Myocyte (in vitro differentiated cells): ENCODE measurements around the gene CCL16. TPM values are rescaled to one million over a fixed set of nuclear protein-coding genes. Genes with fewer than 3 reads are reported as not detected.
"Not testable (repeated sequence)": the region's sequence is repeated elsewhere in the genome, so short reads cannot be mapped to it uniquely, and the experiment has no call there.

Experiments
- DNase-seq: peaks from one replicate; pipeline ENCODE4 v3.0.0-alpha.2; 2012; ENCODE audit warnings: low read depth
- polyA plus RNA-seq: library from polyadenylated mRNA; unstranded; fragments of >200 nt; gene quantifications from one replicate; pipeline ENCODE4 v1.2.1, GENCODE V29; 2012; ENCODE audit warnings: missing spikeins
- total RNA-seq: library from RNA; depleted of rRNA; stranded (reverse); fragments of >200 nt; gene quantifications from 2 replicates; pipeline ENCODE4 v1.2.3, GENCODE V29; 2014

The CCL16 gene, protein sequence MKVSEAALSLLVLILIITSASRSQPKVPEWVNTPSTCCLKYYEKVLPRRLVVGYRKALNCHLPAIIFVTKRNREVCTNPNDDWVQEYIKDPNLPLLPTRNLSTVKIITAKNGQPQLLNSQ
- total RNA-seq = not detected in 2 replicates
- not detected for polyA plus RNA-seq

DNA sequence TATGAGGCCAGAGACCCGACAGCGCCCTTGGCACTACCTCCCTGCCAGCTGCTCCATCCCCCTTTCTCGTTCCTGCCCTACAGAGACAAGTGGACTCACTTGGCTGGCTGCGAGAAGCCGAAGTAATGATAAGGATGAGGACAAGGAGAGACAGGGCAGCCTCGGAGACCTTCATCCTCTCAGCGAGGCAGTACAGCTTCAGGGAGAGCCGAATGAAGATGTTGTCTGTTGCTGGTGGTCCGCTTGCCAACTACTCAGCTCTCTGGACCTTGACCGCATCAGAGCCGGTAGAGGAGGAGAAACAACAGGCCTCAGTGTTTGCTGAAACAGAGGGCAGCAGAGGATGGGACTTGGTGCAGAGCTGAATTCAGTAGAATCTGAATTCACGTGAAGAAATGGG, at the start of gene CCL16:
CCL16 (minus strand) TSS at position 252 of the 400 bp plus-strand sequence; CDS start at position 175, 77 bp downstream.
- DNase-seq = no peak

DNA sequence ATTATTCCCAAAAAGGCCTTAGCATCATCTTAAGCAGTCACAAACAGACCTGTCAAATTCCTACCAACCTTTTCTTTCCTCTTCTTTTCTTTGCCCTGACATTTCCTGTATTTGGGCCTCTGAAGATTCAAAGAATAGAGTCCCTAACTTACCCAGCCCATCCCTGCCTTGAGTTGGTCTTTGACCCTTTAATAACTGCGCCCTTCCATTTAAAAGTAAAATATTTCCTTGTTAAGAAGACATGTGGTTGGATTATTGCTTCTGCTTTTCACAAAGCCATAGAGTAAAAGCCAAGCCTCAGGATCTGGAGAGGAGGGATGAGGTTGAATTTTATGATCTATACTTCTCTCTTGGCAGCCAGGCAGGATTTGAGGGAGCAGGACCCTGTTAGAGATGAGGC, 49.7 kb upstream of the CCL16 start:
- DNase-seq = no peak

DNA sequence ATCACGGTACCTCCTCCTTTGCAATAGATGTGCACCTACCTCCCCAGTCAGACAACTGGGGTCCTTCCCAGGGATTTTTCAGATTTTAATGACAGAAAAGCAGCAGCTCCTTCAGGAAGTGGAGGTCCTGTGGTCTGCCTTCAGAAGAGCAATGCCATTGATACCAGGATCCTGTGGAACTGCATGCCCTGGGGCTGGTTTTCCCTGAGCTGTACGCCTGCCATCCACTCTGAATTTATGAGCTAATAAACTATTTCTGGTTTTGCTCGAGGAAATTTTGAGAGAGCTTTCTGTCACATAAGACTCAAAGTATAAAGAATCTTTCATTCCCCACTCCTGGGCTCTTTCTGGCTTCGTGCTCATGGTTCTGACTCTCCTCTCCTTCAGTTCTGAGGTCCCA, 46.5 kb upstream of the CCL16 start:
- no peak for DNase-seq

DNA sequence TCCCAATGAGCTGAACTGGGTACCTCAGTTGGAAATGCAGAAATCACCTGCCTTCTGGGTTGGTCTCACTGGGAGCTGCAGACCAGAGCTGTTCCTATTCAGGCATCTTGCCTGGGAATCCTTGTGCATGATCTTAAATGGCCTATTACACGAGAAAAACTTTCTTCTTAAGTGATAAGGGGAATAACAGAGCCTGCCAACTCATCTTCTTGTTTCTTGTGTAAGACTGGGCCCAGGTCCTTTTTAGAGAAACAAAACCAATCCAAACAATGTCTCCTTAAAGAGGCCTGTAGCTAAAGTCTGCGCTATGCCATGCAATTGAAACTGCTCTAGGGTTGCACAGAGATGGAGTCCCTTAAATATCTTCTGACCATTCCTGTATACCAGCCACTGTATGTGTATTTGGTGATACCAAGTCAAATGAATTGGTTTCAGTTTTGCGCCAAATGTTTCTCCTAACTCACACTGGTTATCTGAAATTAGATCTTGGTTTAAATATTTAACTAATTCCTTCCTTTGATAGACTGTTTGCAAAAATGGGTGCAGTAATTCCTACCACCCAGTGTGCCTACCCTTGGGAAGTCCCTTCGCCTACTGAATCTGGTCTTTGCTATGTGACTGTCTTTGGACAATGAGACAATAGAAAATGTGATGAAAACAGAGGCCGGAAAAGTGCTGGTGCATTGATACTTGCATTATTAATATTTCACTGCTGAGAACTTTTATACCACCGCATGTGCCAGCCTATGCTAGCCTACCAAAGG, 43.0 kb upstream of the CCL16 start:
- DNase-seq = no peak

DNA sequence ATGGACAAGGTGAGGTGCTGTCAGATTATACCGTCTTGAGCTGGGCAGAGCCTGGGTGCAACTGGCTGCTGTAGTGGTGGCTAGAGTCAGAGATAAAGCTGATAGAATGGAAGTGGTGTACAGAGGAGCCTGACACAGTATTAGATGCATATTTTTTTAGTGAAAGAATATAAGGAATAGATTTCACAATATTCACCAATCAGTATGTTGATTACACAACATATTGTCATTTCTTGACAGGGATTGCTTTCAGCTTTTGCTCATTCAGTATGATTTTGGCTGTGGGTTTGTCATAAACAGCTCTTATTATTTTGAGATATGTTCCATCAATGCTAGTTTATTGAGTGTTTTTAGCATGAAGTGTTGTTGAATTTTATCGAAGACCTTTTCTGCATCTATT, 38.1 kb upstream of the CCL16 start:
- DNase-seq = no peak

DNA sequence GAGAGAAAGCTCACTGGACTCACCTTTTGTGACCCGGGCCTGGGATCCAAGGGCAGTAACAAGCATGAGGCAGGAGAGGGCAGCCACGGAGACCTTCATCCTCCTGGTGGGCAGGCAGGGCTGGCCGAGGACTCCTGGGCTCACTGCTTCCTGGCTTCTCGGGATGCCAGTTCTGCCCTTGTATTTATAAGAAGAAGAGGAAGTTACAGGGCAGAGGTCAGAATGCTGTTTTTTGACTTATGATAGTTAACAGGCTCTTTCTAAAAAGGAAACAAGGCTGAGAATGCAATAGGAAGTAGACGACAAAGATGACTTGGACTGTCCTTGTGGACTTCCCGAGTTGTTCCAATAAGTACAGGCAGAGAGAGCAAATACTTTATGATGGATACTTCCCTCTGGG, 36.5 kb upstream of the CCL16 start, which contains the start of gene CCL23:
CCL23 (minus strand) TSS at position 174 of the 400 bp plus-strand sequence; CDS start at position 99, 75 bp downstream.
- no peak for DNase-seq

DNA sequence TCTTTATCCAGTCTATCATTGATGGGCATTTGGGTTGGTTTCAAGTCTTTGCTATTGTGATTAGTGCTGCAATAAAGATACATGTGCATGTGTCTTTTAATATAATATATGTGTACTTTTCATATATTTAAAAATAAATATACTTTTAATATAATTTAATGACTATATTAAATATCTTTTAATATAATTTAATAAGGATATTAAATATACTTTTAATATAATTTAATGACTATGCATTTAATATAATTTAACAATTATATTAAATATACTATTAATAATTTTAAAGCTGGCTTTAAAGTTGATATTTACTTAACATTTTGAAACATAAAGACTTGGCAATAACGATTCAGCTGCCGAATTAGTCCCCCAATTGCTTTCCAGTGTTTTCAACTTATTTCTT, 35.3 kb upstream of the CCL16 start:
- no peak for DNase-seq

DNA sequence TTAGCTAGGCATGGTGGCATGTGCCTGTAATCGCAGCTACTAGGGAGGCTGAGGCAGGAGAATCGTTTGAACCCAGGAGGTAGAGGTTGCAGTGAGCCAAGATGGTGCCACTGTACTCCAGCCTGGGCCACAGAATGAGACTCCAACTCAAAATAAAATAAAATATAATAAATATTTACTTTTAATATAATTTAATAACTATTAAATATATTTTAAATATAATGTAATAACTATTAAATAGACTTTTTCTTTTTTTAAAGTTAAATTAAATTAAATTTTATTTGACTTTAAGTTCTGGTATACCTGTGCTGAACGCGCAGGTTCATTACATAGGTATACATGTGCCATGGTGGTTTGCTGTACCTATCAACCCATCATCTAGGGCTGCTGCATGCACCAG, 34.6 kb upstream of the CCL16 start:
- not testable (repeated sequence) for DNase-seq

DNA sequence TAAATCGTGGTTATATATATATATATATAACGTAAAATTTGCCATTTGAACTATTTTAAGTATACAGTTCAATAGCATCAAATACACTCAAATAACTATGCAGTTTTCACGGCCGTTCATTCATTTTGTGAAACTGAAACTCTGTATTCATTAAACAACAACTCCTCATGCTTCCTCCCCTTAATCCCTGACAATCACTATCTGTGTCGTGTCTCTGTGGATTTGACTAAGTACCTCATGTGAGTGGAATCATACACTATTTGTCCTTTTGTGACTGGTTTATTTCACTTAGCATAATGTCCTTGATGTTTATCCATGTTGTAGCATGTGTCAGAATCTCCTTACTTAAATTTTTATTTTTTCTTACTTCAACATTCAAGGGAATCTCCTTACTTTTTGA, 33.6 kb upstream of the CCL16 start:
- DNase-seq = no peak

DNA sequence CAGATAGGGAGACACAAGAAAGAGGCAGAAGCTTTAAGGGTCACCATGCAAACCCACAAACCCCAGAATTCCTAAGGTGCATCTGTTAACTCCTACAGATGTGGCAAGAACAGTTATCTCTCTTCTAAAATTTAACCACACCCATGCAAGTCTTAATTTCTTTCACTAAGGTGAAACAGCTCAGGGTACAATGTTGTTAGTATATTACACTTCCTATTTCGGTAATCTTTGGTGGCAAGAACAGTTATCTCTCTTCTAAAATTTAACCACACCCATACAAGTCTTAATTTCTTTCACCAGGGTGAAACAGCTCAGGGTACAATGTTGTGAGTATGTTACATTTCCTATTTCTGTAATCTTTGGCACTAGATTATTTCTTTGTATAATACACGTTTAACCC, 29.9 kb upstream of the CCL16 start:
- no peak for DNase-seq

DNA sequence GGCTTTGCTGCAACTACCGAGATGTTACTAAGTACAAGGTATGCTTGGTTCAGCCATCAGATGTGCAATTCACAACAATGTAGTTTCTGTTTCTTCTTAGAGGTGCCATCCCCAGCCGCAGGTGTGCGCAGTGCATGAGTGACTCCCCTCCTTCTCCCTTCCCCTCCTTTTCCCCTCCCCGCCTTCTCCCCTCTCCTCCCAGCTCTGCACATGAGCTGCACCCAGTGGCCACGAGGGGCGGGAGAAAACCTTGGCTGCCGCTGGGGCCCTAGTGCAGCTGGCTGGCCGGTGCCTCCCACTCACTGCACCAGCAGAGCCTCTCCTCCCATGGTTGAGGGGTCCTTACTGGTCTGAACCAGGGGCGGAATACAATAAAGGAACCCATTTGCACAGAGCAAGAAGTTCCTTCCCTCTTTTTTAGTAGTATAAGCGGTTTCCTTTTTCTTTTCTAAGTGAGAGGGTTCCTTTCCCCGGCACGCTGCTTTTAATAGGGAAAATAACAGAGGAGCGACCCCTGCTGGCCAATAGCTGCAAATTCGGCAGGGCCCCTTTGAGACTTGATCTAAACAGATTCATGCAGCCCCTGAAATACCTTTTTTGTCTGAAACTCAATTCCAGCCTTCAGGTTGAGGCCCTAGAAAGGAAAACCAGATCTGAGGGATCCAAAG, 27.8 kb upstream of the CCL16 start:
- DNase-seq = no peak

DNA sequence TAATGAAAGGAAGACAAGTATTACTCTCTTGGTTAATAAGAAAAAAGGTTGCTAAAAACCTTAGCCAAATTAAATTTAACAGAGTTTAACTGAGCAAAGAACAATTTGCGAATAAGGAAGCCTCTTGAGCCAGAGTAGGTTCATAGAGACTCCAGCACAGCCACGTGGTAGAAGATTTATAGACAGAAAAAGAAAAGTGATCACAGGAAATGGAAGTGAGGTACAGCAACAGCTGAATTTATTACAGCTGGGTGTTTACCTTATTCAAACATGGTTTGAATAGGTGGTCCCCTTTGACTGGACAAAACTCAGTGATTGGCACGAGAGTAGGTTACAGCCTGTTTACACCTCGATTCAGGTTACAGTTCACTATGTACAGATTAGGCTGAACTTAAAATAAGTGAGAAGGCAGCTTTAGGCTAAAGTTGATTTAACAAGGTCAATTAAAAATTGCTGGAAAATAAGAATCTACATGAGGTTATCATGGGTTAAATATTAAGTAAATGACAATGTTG, 23.4 kb upstream of the CCL16 start:
- DNase-seq = peak; percentile 1

DNA sequence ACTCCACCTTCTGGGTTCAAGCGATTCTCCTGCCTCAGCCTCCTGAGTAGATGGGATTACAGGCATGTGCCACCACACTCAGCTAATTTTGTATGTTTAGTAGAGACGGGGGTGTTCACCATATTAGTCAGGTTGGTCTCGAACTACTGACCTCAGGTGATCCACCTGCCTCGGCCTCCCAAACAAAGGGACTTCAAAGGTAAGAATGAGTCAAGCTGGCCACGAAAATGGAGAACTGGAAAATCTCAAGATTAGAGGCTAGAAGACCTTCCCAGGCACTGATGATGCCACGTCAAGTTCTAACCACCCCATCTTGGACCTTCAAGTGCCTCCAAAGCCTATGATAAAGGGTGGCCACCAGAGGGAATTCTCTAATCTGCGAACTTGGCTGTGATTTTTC, 21.3 kb upstream of the CCL16 start:
- no peak for DNase-seq

DNA sequence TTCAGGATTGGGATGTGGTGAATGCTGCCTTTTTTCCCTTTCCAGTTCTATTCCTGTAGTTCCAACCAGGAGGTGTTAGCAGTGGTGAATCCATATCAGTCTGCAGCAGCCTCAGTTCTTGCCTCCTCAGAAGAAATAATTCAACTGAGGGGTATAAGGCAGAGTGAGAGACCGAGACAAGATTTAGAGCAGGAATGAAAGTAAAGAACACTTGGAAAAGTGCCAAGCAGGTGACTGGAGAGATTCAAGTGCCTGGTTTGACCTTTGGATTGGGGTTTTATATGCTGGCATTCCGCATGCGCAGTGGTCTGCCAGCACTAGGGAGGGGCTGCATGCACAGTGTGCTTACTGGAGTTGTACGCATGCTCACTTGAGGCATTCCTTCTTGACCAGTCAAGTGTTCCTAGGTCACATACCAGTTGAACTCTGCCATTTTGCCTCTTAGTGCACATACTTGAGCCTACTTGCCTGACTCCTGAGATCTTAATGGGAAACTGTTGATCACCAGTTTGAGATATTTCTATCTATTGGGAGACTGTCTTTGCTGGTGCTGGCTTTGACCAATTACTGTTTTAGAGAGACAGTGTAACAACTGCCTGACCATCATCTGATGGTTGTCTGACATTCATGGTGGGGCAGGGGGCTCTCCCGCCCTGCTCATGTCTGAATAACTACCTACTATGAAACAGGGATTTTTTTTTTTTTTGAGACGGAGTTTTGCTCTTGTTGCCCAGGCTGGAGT, 20.7 kb upstream of the CCL16 start:
- DNase-seq = no peak

DNA sequence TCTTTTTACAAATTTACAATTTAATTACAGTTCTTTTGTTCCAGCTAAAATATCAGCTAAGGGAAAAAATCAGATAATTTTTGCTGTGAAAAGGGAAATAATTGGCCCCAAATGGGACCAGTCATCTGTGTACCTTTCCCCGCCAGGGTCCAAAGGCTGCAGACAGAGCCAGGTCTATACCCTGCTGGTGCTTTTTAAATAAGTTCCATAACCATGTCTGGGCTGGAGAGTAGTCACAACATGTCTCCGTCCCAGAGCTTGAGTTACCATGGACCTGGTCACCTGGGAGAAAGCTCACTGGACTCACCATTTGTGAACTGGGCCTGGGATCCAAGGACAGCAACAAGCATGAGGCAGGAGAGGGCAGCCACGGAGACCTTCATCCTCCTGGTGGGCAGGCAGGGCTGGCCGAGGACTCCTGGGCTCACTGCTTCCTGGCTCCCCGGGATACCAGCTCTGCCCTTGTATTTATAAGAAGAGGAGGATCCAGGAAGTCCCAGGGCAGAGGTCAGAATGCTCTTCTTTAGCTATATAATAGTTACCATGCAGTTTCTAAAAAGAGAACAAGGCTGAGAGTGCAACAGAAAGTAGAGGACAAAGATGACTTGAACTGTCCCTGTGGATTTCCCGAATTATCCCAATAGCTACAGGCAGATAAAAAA, 19.9 kb upstream of the CCL16 start, which contains the start of gene CCL15:
CCL15 (minus strand) TSS at position 444 of the 662 bp plus-strand sequence; CDS start at position 383, 61 bp downstream.
- no peak for DNase-seq

DNA sequence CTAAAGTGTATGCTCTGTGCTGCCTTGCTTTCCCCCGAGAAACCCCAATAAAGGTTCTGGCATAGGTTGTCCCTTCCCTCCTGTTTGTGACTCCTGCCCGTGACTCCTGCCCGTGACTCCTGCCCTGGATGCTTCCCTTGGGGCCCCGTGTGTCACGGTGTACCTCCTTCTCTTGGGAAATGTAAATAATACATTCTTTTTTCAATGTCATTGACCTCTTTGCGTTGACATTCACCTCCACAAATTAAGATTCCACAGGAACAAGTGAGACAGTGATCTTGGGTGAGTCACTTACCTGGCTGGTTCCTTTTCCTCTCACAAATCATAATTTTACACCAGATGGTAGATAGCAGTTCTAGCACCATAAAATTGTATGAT, 19.4 kb upstream of the CCL16 start:
- DNase-seq = no peak

DNA sequence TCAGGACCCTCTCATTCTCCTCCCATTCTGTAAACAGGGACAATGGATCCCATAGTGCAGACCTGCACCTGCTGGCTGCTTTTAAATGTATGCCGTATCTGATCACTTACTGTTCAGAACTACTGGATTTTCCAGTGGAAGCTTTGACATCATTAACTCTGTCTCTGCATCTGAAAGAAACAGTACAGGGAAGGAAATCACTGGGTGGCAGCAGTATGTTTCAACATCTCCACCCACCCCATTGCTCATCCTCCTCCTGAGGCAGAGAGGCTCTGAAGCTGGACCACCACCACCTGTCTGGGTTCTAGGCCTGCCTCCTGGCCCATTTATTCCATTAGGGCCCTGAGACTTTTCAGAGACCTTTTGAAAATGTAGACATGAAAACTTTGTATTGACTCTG, 17.5 kb upstream of the CCL16 start:
- no peak for DNase-seq

DNA sequence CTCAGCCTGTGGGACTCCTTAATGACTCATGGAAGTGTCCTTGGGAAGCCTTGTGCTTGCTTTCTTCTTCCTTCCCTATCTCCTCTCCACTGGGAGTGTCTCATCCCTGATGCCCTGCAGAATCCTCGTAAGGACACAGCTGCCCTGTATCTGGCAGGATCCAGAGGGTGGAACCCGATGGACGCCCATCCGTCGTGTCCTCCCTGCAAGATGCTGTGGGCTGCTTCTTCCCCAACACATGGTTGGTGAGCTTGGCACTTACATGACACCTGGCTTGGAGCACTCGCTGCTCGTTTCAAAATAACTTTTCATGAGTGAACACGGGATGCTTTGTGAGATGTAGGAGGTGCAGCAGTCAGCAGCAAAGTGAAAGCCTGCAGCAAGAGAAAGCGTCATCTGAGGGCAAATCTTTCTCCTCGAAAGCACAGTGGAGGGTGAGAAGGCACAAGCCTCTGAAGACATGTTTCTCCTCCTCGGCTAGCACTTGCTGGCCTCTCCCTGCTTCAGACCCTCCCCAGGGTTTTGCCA, 16.8 kb upstream of the CCL16 start:
- no peak for DNase-seq

DNA sequence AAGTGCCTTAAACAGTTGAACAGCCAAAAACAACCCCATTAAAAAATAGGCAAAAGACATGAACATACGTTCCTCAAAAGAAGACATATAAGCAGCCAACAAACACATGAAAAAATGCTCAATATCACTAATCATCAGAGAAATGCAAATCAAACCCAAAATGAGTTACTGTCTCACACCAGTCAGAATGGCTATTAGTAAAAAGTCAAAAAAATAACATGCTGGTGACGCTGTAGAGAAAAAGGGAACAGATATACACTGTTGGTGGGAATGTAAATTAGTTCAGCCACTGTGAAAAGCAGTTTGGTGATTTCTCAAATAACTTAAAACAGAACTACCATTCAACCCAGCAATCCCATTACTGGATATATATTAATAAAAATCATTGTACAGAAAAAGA, 14.0 kb upstream of the CCL16 start:
- not testable (repeated sequence) for DNase-seq

DNA sequence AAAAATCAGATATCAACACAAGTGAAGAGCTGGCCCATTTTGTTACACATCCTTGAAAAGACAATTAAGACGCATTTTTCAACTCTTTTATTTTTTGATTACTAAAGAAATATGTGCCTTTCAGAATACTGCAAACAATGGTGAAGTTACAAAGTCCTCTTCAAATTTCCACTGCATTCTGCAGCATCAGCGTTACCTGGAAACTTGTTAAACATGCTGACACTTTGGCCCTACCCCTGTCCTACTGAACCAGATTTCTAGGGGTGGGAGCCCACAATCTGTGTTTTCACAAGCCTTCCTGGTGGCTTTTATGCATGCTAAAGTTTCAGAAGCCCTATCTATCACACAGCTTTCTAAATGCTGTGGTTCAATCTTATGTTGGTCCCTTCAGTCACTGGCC, 9.8 kb upstream of the CCL16 start:
- no peak for DNase-seq

DNA sequence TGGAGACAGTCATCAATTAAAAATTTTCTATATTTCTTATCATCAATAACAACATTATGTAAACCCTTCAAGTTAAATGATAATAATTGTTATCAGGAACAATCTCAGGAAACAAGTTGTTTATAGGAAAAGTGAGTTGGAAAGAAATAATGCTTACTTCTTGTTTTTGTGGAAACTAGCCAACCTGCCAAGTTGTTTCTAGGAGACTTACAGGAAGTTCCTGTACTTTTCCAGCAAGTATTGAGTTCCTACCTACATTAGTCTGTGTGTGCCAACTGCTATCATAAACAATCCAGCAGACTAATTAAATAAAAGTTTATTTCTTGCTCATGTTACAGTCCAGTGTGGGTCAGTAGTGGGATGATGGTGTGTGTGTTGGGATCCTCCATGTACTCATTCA, 6.9 kb upstream of the CCL16 start:
- no peak for DNase-seq
